ENCODE data around the gene KDM4C. TPM values are rescaled to one million over a fixed set of nuclear protein-coding genes. Genes with fewer than 3 reads are reported as not detected.

KDM4C gene
- total RNA-seq, 1 donor from 2014 or later, result 39.8 TPM

- DNase-seq, result no peak
- intact Hi-C loops (cut with DNase I), result no loop called here
- TF ChIP-seq, protein P1, sequence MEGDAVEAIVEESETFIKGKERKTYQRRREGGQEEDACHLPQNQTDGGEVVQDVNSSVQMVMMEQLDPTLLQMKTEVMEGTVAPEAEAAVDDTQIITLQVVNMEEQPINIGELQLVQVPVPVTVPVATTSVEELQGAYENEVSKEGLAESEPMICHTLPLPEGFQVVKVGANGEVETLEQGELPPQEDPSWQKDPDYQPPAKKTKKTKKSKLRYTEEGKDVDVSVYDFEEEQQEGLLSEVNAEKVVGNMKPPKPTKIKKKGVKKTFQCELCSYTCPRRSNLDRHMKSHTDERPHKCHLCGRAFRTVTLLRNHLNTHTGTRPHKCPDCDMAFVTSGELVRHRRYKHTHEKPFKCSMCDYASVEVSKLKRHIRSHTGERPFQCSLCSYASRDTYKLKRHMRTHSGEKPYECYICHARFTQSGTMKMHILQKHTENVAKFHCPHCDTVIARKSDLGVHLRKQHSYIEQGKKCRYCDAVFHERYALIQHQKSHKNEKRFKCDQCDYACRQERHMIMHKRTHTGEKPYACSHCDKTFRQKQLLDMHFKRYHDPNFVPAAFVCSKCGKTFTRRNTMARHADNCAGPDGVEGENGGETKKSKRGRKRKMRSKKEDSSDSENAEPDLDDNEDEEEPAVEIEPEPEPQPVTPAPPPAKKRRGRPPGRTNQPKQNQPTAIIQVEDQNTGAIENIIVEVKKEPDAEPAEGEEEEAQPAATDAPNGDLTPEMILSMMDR (IDR thresholded peaks at IDR 0.05), result no peak
- Histone ChIP-seq H3K4me1 (no peaks in the 10 kb centered on the region), H3K27me3 (ENCODE audit: low read depth) (no peaks in the 10 kb centered on the region), H3K4me3 (no peak overlapping the region), H3K27ac (no peak overlapping the region), H3K36me3 (no peaks in the 10 kb centered on the region), H3K9me3 (no peaks in the 10 kb centered on the region)
- peak in 1 of 2 donors; percentile 41 for ATAC-seq
These were observed 216.0 kb downstream of the KDM4C start for GRCh38 chr9:6973762-6974161.

GRCh38 chr9:6975198-6975597 is 217.4 kb downstream of the KDM4C start:
- Histone ChIP-seq H3K27me3 (ENCODE audit: low read depth) (no peaks in the 10 kb centered on the region), H3K4me1 (no peaks in the 10 kb centered on the region), H3K4me3 (no peak overlapping the region), H3K27ac (no peak overlapping the region), H3K36me3 (no peaks in the 10 kb centered on the region), H3K9me3 (no peaks in the 10 kb centered on the region)
- no peak for ATAC-seq
- intact Hi-C loops (cut with DNase I), result no loop called here
- no peak for DNase-seq
- TF ChIP-seq, protein P1 (IDR thresholded peaks at IDR 0.05), result no peak

DNA sequence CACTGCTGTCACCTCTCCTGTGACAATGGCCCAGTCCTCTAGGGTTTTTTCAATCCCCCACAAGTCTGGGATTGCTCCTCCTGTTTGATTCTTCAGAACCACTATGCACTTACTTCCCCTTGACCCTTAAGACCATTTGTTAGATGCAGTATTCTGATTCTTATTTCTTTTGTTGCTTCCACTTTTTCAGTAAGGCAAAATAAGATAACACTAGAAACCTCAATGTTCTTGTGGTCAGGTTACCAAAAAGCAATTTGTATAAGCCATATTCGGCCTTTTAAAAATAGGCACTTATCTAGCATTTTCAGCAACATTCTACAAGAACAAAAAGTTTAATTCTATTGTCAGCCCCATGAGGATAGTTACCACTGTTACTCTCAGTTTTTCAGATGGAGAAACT is 220.0 kb downstream of the KDM4C start:
- TF ChIP-seq, protein P1 (IDR thresholded peaks at IDR 0.05), result no peak
- no peak for DNase-seq
- no peak overlapping the region for H3K27ac ChIP-seq
- no peaks in the 10 kb centered on the region for H3K9me3 ChIP-seq
- ATAC-seq, result no peak
- peaks cover 9% of the 10 kb centered on the region for H3K36me3 ChIP-seq
- intact Hi-C loops (cut with DNase I), result no loop called here
- H3K4me1 ChIP-seq, result no peaks in the 10 kb centered on the region
- H3K27me3 ChIP-seq (ENCODE audit: low read depth), result no peaks in the 10 kb centered on the region
- no peak overlapping the region for H3K4me3 ChIP-seq

DNA sequence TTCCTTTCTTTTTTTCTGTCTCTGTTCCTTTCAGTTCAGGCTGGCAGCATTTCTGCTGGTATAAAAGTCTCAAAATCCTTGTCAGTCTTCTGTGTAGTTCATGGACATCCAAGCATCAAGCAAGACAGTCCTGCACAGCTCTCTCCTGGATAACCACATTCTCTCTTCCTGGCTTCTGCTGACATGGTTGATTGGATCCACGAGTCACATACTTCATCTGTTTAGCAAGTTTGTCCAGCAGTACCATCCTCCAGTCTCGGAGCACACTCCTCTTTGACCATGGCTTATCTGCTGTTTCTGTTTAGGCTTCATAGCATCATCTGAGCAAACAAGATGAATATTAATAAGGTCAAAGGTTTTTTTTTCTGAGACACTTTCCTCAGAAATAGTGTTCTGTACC is 220.8 kb downstream of the KDM4C start:
- peaks cover 13% of the 10 kb centered on the region for H3K36me3 ChIP-seq
- H3K9me3 ChIP-seq, result no peaks in the 10 kb centered on the region
- no peak overlapping the region for H3K27ac ChIP-seq
- no peaks in the 10 kb centered on the region for H3K4me1 ChIP-seq
- ATAC-seq, result no peak
- intact Hi-C loops (cut with DNase I), result no loop called here
- TF ChIP-seq, protein P1 (IDR thresholded peaks at IDR 0.05), result no peak
- DNase-seq, result no peak
- no peaks in the 10 kb centered on the region for H3K27me3 ChIP-seq (ENCODE audit: low read depth)
- no peak overlapping the region for H3K4me3 ChIP-seq

DNA sequence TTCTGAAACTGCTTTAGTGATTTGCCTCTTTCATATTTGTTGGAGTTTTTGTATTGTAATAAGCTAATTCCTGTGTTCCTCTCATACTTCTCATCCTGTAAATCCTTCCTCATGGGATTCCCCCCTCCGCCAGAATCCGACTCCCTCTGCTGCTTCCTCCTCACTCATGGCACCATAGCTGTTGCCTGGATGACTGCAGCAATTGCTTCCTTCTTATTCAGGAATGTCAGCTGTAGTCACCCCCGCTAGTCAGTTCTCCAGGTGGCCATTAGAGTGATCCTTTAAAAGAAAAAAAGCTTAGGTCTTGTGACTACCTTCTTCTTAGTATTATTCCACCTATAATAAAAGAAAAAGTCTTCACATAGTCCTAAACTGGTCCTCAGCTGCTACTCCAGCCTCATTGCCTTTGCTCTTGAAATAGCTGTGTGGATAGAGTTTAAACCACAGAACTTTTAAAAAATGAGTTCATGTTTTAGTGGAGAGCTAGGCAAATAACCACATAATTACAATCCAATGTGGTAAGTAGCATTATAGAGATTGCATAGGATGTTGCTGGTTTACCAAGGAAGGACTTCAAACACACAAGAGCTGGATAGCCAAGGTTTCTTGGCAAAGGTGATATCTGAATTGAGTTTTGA is 227.3 kb downstream of the KDM4C start:
- ATAC-seq (peak in 1 of 2 donors; percentile 41), DNase-seq (no peak)
- intact Hi-C loops (cut with DNase I), result no loop called here
- Histone ChIP-seq H3K27me3 (ENCODE audit: low read depth) (no peaks in the 10 kb centered on the region), H3K4me3 (no peak overlapping the region), H3K9me3 (no peaks in the 10 kb centered on the region), H3K36me3 (peaks cover 58% of the 10 kb centered on the region), H3K4me1 (no peaks in the 10 kb centered on the region), H3K27ac (no peak overlapping the region)
- TF ChIP-seq, protein P1 (IDR thresholded peaks at IDR 0.05), result no peak
